GM12878 (cell line): ENCODE results near the gene PELI1. TPM values are rescaled to one million over a fixed set of nuclear protein-coding genes. Genes with fewer than 3 reads are reported as not detected.

Experiments
- ATAC-seq: fragments of 200-7000 bp; cut with Tn5 transposase; 3 replicates; pipeline ENCODE4 v1.9.1; 2020; ENCODE audit warnings: mild to moderate bottlenecking, moderate library complexity
- BruUV-seq: library from RNA; stranded (reverse); fragments of 400-500 nt; replicated peaks from 2 replicates; lab custom pipeline; 2021; lab: Mats Ljungman, UMichigan
- CTCF ChIA-PET: fragments of 300-600 bp; sonication (Branson Sonifier 250); formaldehyde crosslinking; extraction: SDS; loops from one replicate; lab custom pipeline; 2021; ENCODE audit warnings: inconsistent platforms; lab: Yijun Ruan, JAX
- POLR2A ChIA-PET: fragments of 350-600 bp; formaldehyde crosslinking; extraction: SDS; loops from one replicate; lab custom pipeline; 2021; ENCODE audit warnings: inconsistent platforms; lab: Charles Lee
- RAD21 ChIA-PET: fragments of 300-600 bp; sonication (Branson Sonifier 250); formaldehyde crosslinking; loops from one replicate; lab custom pipeline; 2023; ENCODE audit warnings: antibody characterized with exemption; ENCODE audit not compliant: unreplicated experiment; lab: Charles Lee
- SMC1A ChIA-PET: fragments of 300-600 bp; sonication (Branson Sonifier 250); formaldehyde crosslinking; loops from one replicate; lab custom pipeline; 2023; ENCODE audit not compliant: unreplicated experiment, uncharacterized antibody; lab: Charles Lee
- DNase-seq: peaks from one replicate; pipeline ENCODE4 v3.0.0-alpha.2; 2011; ENCODE audit warnings: low read depth, low spot score
- FAIRE-seq: peaks from 3 replicates; lab custom pipeline; 2011; peaks lifted over from hg19 to GRCh38; lab: Jason Lieb, UNC
- H2AFZ ChIP-seq: 2 replicates; pipeline ENCODE4 v1.6.0; 2011; ENCODE audit warnings: low read depth, low read length, control low read depth; ENCODE audit not compliant: control insufficient read depth
- H3K27ac ChIP-seq: 2 replicates; pipeline ENCODE4 v1.5.1; 2011; ENCODE audit warnings: control low read depth; ENCODE audit not compliant: control insufficient read depth, insufficient read depth
- H3K27me3 ChIP-seq, 2 experiments: replicated peaks in 1 of 2; 2 replicates each; pipeline versions ENCODE4 v1.6.0 to v1.6.1; 2011; ENCODE audit warnings: low read length in 1 of 2; ENCODE audit not compliant: control insufficient read depth in 2 of 2, insufficient read depth in 2 of 2
- H3K36me3 ChIP-seq, 2 experiments: 2 replicates each; pipeline ENCODE4 v1.5.1; 2011; ENCODE audit warnings: low read length in 1 of 2; ENCODE audit not compliant: control insufficient read depth in 2 of 2, insufficient read depth in 2 of 2
- H3K4me1 ChIP-seq: 2 replicates; pipeline ENCODE4 v1.6.1; 2011; ENCODE audit warnings: mild to moderate bottlenecking, low read length, moderate library complexity, mixed read lengths; ENCODE audit not compliant: control insufficient read depth, insufficient read depth
- H3K4me2 ChIP-seq: 2 replicates; pipeline ENCODE4 v1.6.0; 2011; ENCODE audit warnings: control low read depth; ENCODE audit not compliant: control insufficient read depth, insufficient read depth
- H3K4me3 ChIP-seq: fragments of 200-600 bp; sonication (generic); 2 replicates; pipeline ENCODE4 v1.5.1; 2016
- H3K79me2 ChIP-seq: 2 replicates; pipeline ENCODE4 v1.6.0; 2011; ENCODE audit warnings: low read length; ENCODE audit not compliant: control insufficient read depth, insufficient read depth
- H3K9ac ChIP-seq: 2 replicates; pipeline ENCODE4 v1.8.0; 2011; ENCODE audit warnings: low read length, control low read depth, mixed read lengths; ENCODE audit not compliant: control insufficient read depth, insufficient read depth
- H3K9me3 ChIP-seq: replicated peaks from 3 replicates; pipeline ENCODE4 v1.5.1; 2011; ENCODE audit warnings: mild to moderate bottlenecking, low read length; ENCODE audit not compliant: control insufficient read depth, insufficient read depth
- H4K20me1 ChIP-seq: 2 replicates; pipeline ENCODE4 v1.6.0; 2011; ENCODE audit not compliant: control insufficient read depth, insufficient read depth
- IKZF1 ChIP-seq: fragments of 450-650 bp; conservative IDR thresholded peaks from 2 replicates; pipeline ENCODE4 v1.6.1; 2017; ENCODE audit warnings: antibody characterized with exemption, mild to moderate bottlenecking
- IKZF2 ChIP-seq, 2 experiments: fragments of 450-650 bp; IDR thresholded peaks; 2 replicates each; pipeline ENCODE4 v1.6.1; 2017; ENCODE audit warnings: mild to moderate bottlenecking in 2 of 2, moderate library complexity in 2 of 2
- MTA2 ChIP-seq: fragments of 450-650 bp; IDR thresholded peaks from 2 replicates; pipeline ENCODE4 v1.6.1; 2016; ENCODE audit warnings: low read depth, mild to moderate bottlenecking, moderate library complexity
- MTA3 ChIP-seq: IDR thresholded peaks from 2 replicates; pipeline ENCODE4 v1.6.1; 2012; ENCODE audit warnings: low read length, inconsistent platforms, borderline replicate concordance
- NFIC ChIP-seq: IDR thresholded peaks from 2 replicates; pipeline ENCODE4 v1.6.1; 2012; ENCODE audit warnings: low read depth, mild to moderate bottlenecking, inconsistent platforms, low read length, moderate library complexity
- NFXL1 ChIP-seq: fragments of 450-650 bp; IDR thresholded peaks from 2 replicates; pipeline ENCODE4 v1.6.1; 2017; ENCODE audit warnings: antibody characterized with exemption, mild to moderate bottlenecking, borderline replicate concordance
- RAD51 ChIP-seq: fragments of 450-650 bp; IDR thresholded peaks from 2 replicates; pipeline ENCODE4 v1.6.1; 2016; ENCODE audit warnings: moderate library complexity, mild to moderate bottlenecking, inconsistent platforms
- ZNF207 ChIP-seq: fragments of 450-650 bp; IDR thresholded peaks from 2 replicates; pipeline ENCODE4 v1.6.1; 2014; ENCODE audit warnings: antibody characterized with exemption, mild to moderate bottlenecking, borderline replicate concordance
- ZZZ3 ChIP-seq: IDR thresholded peaks from 2 replicates; pipeline ENCODE4 v1.6.1; 2011; ENCODE audit warnings: low read depth; ENCODE audit not compliant: control insufficient read depth, insufficient read length
- WGBS: methylation state at CpG from one replicate; pipeline ENCODE4 v1.1.6; 2016; ENCODE audit warnings: low lambda C conversion rate; ENCODE audit not compliant: insufficient replicate concordance, insufficient coverage; ENCODE audit errors: missing lambda C conversion rate; 5-methylcytosine and 5-hydroxymethylcytosine counted together
- in situ Hi-C: fragments of 300-500 bp; cut with MboI; formaldehyde crosslinking; loops from 9 replicates; pipeline ENCODE4 v1.14.3; 2018; ENCODE audit warnings: mixed read lengths
- intact Hi-C: fragments of 100-400 bp; cut with micrococcal nuclease; formaldehyde crosslinking; loops from one replicate; pipeline ENCODE4 v1.14.2; 2022; ENCODE audit not compliant: unreplicated experiment
- polyA plus RNA-seq, 11 experiments: library from polyadenylated mRNA; depleted of rRNA in 4 of 11; unstranded in 6 of 11; stranded (reverse) in 5 of 11; fragments of >200 nt; fragmentation: Nextera tagmentation in 4 of 11; fragmentation: Illumina TruSeq in 1 of 11; extraction: Ambion mirVana in 4 of 11; extraction: Trizol in 1 of 11; gene quantifications; 1 replicate in 1 of 11; 2 replicates in 10 of 11; pipeline versions ENCODE4 v1.2.1 to v1.2.3, GENCODE V29; 2011 to 2016; ENCODE audit warnings: inconsistent platforms in 2 of 11, missing spikeins in 2 of 11, low read depth in 1 of 11
- total RNA-seq, 4 experiments: library from RNA; depleted of rRNA in 3 of 4; stranded (reverse); fragments of >200 nt in 3 of 4; fragmentation: Illumina TruSeq in 1 of 4; extraction: Trizol in 1 of 4; gene quantifications; 2 replicates each; pipeline versions ENCODE4 v1.2.1 to v1.2.3, GENCODE V29; 2013 to 2021
- TF ChIP-seq, protein P1 (sequence below): IDR thresholded peaks from 2 replicates; pipeline ENCODE4 v1.6.1; 2012; ENCODE audit warnings: low read depth, low read length, improper control_type of control experiment

Gene PELI1
- total and polyA plus RNA-seq, 10 of the 15 experiments (the other 5 are each of a cell fraction or from before 2014, with no cell fraction given) = 12.1 to 92.0 (median 39.8) TPM

DNA sequence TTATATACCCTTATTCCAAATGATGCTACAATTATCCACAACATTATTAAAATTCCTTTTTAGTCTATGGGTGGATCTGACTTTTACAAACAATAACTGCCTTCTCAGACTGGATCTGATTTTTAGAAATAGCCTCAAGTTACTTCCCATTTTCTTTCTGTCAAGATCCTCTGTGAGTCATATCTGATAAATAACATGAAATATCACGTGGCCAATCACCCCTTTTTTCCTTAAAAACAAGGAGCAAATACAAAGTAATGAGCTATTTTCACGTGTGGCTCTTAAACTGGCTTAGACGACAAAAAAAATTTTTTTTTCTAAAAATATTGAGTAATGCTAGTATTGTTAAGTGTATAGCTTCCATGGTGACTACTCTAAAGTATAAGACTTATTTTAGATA lies 6.7 kb downstream of the PELI1 start:
- Histone ChIP-seq H3K4me1 (peaks cover 36% of the 10 kb centered on the region), H3K36me3 (peaks cover 0 to 31% of the 10 kb centered on the region in 2 experiments; a peak in 2 of 4 replicates), H3K9me3 (no peaks in the 10 kb centered on the region), H3K4me3 (0 out of 2 replicates have a peak overlapping the region, but pooled peaks have one; percentile 19), H3K27me3 (no peaks in the 10 kb centered on the region), H3K9ac (no peak overlapping the region), H2AFZ (no peak overlapping the region), H3K79me2 (peaks cover 100% of the 10 kb centered on the region), H3K4me2 (peak overlapping the region; percentile 87), H3K27ac (peak overlapping the region; percentile 22; the same call in 1 of the 2 replicates), H4K20me1 (no peaks in the 10 kb centered on the region)
- BruUV-seq = no TSS peak
- in situ Hi-C loops = loop anchor here (5.0 kb wide), 1 partner anchor 190 kb away; no protein-coding TSS in a partner anchor
- ChIA-PET POLR2A (interaction anchor here (0.6 to 1.4 kb wide), 2 partner anchors 29 to 39 kb away, joined by 3 read pairs; no protein-coding TSS in a partner anchor), CTCF (interaction anchor here (0.8 kb wide), 1 partner anchor 9 kb away, joined by 3 read pairs; no protein-coding TSS in a partner anchor), RAD21 (interaction anchor here (1.0 to 1.3 kb wide), 4 partner anchors 13 to 189 kb away, joined by 3 to 12 read pairs (median 5); no protein-coding TSS in a partner anchor), SMC1A (interaction anchor here (0.9 to 5.1 kb wide), 7 partner anchors 13 to 190 kb away, joined by 3 to 53 read pairs (median 4); no protein-coding TSS in a partner anchor)
- no peak for ATAC-seq
- no peak for DNase-seq
- FAIRE-seq = no peak
- TF ChIP-seq IKZF1 (no peak), RAD51 (peak; percentile 77), MTA2 (no peak), ZZZ3 (no peak), NFXL1 (no peak), NFIC (0 out of 2 replicates have a peak, but pooled peaks have one; percentile 21), ZNF207 (no peak), IKZF2 (IDR thresholded peaks at IDR 0.05) (peak in 1 of 2 experiments; percentile 32; a peak in 2 of 4 replicates), MTA3 (no peak)
- TF ChIP-seq, protein P1, sequence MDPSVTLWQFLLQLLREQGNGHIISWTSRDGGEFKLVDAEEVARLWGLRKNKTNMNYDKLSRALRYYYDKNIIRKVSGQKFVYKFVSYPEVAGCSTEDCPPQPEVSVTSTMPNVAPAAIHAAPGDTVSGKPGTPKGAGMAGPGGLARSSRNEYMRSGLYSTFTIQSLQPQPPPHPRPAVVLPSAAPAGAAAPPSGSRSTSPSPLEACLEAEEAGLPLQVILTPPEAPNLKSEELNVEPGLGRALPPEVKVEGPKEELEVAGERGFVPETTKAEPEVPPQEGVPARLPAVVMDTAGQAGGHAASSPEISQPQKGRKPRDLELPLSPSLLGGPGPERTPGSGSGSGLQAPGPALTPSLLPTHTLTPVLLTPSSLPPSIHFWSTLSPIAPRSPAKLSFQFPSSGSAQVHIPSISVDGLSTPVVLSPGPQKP = no peak
- intact Hi-C loops = no loop called here
- 55% methylated on average over 3 of the region's 3 CpGs for WGBS
